ENCODE data around the gene OOSP2.

GRCh38 chr11:60040109-60040508, at the start of gene OOSP2:
- TF ChIP-seq POLR2A (IDR thresholded peaks at IDR 0.05) = no peak
- TF ChIP-seq CTCF (IDR thresholded peaks at IDR 0.05) = no peak
- TF ChIP-seq POLR2AphosphoS5 (IDR thresholded peaks at IDR 0.05) = no peak
